ENCODE results near the gene CITED1.

- TF ChIP-seq CTCF (IDR thresholded peaks at IDR 0.05) (no peak), POLR2A (IDR thresholded peaks at IDR 0.05) (no peak)
These were observed 47.1 kb upstream of the CITED1 start for GRCh38 chrX:72352786-72353185.
